ENCODE data around the gene KRTAP4-7.

- no peak for TF ChIP-seq CTCF (IDR thresholded peaks at IDR 0.05; ENCODE audit: low read length)
- TF ChIP-seq EZH2 (IDR thresholded peaks at IDR 0.05; ENCODE audit: borderline replicate concordance, low read length), result no peak
Measured at GRCh38 chr17:41131979-41132378, 48.0 kb downstream of the KRTAP4-7 start.
